Lower leg skin (tissue), 3 donors: ENCODE measurements around the gene NOM1.

Experiments used
- CTCF ChIP-seq, 3 donors: fragments of 450-650 bp; IDR thresholded peaks; one replicate each; pipeline ENCODE4 v1.5.1; 2016; ENCODE audit warnings: antibody characterized with exemption in 3 of 3, mild to moderate bottlenecking in 3 of 3, moderate library complexity in 2 of 3
- POLR2A ChIP-seq, 2 donors: fragments of 450-650 bp; IDR thresholded peaks; one replicate each; pipeline ENCODE4 v1.6.1; 2016 to 2017; ENCODE audit warnings: antibody characterized with exemption in 2 of 2, mild to moderate bottlenecking in 1 of 2, moderate library complexity in 1 of 2

GRCh38 chr7:157008206-157009169 lies 59.0 kb downstream of the NOM1 start:
- TF ChIP-seq POLR2A (IDR thresholded peaks at IDR 0.05) (no peak), CTCF (IDR thresholded peaks at IDR 0.05) (no peak)
